Stimulated activated CD4-positive, alpha-beta T cell treated with anti-CD3 and anti-CD28 coated beads, TNF-alpha, amount 100 ng/mL, for 24 hours (primary cell): ENCODE data around the gene FGD3.
A peak's percentile ranks its signal among the peaks of the same experiment; 100 is the strongest.
"Not testable (repeated sequence)": the region's sequence is repeated elsewhere in the genome, so short reads cannot be mapped to it uniquely, and the experiment has no call there.

Experiments
- DNase-seq, 3 experiments: peaks; one replicate each; pipeline ENCODE4 v3.0.0-alpha.2; 2020; ENCODE audit warnings: low read depth in 3 of 3

Gene FGD3

DNA sequence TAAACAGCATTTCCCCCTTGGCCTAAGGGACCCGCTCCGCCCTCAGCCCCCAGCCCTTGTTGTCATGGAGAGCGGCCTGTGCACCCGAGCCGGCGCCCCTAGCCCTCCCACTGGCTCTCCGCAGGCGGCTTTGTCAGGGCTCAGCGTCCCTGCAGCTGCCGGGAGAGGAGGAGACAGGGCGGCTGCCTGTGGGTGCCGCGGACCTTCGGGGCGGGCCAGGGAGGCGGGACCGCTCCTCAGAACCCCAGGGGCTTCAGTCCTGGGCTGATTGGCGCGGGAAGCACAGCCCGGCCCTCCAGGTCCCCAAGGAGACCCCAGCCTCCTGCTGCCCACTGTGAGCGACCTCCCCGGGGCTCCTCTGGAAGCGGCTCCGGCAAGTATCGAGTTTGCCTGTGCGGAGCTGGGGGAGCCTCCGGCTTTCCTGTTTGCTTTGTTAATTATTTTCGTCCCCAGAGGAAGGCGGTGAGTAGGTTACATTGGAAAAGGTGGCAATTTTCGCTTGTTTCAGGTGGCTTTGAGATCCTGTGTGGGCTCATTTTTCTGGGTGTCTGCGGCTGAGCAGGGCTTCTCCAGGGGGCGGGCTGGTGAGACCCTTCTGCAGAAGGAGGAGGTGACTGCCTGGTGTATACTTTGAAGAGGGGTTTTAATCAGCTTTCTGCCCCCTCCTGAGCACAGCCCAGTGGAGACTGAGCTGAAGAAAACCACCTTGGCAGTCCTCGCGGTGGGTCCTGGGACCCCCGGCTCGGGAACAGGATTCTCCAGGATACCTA is at the start of gene FGD3:
Gene FGD3, plus strand, starts transcription at position 256 of the 770 bp plus-strand sequence. CDS start 28,734 bp downstream, outside the sequence.
- peak in 1 of 3 experiments; percentile 50 for DNase-seq

GRCh38 chr9:92905137-92905536 is 42.2 kb upstream of the FGD3 start:
- not testable (repeated sequence) for DNase-seq

GRCh38 chr9:92911511-92912475 is 35.5 kb upstream of the FGD3 start:
- no peak for DNase-seq

DNA sequence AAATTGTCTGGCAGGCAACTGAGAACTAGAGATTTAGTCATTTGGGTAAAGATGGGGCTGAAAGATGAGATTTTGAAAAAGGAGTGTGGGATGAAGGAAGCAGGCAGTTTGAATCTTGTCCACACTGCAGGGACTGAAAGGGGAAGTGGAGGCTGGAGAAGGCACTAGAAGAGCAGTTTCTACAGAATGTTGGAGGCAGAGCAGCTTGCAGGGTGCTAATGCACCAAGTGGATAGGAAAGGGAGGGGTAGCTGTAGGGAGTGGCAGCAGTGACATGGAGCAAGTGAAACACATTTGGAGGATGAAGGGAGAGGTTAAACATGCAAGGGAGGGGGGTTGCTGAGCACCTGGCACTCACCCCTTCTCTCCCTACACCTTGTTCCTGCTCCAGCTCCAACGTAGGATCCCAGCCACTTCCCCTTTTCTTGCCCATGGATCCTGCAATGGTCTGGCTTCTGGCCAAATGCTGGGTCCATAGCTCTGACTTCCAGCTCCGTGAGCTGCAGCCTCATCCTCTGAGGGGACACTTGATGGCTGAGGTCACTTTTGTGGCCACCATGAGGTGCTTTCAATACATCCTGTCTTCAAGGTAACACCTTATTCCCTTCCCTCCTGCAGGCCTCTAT is 30.0 kb upstream of the FGD3 start:
- no peak for DNase-seq

GRCh38 chr9:92920437-92920836 is 26.9 kb upstream of the FGD3 start:
- DNase-seq = no peak

DNA sequence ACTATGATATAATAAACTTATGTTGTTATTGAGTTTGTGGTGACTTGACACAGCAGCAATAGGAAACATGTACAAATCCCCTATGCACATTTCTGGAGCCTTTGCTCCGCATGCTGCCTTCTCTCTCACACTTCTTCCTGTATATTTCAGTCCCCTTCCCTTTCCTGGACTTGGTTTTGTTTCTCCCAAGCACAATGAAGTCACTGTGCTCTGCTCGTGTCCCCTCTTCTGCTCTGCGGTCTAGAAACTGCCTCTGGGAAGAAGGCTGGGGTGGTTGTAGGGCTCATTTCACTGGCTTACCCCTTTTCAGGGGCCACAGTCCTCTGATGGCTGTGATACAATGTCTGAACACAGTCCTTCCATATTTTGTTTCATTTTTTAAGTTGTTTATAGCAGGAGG is 15.7 kb upstream of the FGD3 start:
- DNase-seq = no peak

- no peak for DNase-seq
Measured at GRCh38 chr9:92934321-92934720, 13.0 kb upstream of the FGD3 start.

GRCh38 chr9:92938025-92938424 is 9.3 kb upstream of the FGD3 start:
- no peak for DNase-seq

DNA sequence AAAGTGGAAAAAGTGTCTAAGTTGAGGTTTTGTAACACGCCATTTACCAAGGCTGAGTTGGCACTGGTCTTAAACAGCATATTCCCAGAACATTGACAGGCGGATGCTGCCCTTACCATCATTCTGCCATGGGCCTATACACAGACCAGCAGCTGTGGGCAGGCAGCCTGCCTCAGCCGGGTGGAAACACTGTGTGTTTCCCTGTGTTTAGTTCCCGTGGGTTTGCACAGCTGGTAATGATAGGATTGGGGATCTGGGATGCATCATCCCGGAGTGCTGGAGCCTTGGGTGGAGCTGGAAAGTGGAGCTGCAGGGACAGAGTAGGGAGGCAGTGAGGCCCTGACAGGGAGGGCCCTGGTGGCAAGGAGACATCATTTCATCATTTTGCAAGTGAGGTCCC is 5.5 kb upstream of the FGD3 start:
- DNase-seq = no peak

DNA sequence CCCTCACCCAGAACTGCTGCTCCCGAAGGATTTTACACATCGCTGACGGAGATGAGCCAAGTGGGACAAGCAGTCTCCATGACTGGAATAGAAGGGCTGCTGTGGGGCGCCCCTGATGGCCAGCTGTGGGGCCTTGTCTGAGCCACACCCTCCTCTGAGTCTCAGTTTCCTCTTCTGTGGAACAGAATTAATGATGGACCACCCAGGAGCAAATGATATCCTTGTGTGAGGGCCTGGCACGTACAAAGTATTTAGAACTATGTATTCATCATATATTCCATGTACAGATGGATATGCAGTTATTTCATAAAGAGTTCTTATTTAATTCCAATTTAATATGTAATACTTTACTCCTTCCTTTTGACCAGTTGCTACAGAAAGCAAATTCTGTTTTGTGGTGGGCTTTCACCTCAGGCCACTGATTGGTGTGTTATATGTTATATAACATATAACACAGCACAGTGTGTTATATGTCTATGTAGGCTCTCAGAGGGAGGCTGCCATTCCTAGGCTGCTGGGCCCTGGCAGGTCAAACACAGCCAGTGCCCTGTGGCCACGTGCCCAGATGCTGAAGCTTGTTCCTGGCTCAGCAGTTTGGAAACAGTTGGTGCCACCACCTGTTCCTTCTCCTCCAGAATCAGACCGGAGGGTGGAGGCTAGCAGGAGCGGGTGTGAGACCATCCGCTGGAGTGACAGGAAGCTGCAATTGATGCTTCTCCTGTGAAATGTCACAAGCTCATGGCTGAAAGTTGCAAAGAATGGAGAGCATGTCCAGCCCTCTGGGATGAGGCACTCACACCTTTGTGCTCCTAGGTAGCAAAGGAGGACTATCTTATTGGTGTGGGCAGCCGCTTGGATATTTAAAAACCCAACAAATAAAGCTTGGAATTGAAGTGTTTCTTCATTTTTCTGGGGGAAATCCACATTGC is 4.4 kb upstream of the FGD3 start:
- DNase-seq = no peak

DNA sequence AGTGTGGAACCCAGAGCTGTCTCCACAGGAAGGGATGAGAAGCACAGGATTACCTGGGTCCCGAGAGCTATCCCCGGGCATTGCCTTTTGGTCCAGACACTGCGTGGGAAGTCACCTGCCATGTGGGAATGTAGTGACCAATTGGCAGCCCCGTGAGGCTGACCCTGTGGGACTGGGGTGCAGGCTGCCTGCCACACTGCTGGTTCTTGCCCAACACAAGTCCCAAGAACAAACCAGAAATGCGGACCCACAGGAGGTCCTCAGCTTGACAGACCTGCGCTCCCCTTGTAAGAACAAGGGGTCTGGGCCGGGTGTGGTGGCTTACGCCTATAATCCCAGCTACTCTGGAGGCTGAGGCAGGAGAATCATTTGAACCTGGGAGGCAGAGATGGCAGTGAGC is 2.4 kb upstream of the FGD3 start:
- no peak for DNase-seq

- no peak for DNase-seq
Measured at GRCh38 chr9:92945796-92946195, 1.5 kb upstream of the FGD3 start.

GRCh38 chr9:92948038-92948534 is 763 bp downstream of the FGD3 start:
- no peak for DNase-seq

GRCh38 chr9:92948632-92949031 is 1.3 kb downstream of the FGD3 start:
- DNase-seq = no peak

- no peak for DNase-seq
Measured at GRCh38 chr9:92949266-92949982, 2.1 kb downstream of the FGD3 start.

GRCh38 chr9:92950359-92950955 is 3.1 kb downstream of the FGD3 start:
- DNase-seq = no peak

DNA sequence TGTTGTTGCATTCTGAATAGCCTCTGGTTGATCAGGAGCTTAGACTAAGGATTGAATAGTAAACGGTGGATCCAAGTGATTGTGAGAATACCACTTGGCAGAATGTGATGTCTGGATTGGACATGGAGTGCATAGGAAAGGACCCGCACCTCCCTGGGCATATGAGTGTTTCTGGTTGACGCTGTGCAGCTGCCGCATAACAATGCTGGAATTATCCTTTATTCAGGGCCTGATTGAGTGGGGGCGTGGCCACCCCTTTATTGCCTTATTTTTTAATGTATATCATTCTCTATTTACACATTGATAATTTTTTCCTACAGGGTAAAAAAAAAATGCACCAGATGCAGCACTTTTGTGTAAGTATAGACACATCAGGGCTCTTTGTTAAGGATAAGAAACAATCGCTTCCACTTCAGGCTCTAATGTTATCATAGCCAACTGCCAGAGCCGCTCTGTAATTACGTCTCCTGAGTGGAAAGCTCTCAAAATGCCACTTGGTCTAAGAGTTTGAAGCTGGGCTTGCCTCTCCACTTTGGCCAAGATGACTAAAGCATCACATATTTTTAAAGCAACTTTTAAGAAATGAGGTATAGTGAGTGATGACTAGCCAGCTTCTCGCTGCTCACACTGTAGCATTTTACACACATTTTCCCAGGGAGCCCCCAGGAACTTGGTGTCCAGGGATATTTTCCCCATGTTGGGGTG is 5.7 kb downstream of the FGD3 start:
- DNase-seq = no peak

DNA sequence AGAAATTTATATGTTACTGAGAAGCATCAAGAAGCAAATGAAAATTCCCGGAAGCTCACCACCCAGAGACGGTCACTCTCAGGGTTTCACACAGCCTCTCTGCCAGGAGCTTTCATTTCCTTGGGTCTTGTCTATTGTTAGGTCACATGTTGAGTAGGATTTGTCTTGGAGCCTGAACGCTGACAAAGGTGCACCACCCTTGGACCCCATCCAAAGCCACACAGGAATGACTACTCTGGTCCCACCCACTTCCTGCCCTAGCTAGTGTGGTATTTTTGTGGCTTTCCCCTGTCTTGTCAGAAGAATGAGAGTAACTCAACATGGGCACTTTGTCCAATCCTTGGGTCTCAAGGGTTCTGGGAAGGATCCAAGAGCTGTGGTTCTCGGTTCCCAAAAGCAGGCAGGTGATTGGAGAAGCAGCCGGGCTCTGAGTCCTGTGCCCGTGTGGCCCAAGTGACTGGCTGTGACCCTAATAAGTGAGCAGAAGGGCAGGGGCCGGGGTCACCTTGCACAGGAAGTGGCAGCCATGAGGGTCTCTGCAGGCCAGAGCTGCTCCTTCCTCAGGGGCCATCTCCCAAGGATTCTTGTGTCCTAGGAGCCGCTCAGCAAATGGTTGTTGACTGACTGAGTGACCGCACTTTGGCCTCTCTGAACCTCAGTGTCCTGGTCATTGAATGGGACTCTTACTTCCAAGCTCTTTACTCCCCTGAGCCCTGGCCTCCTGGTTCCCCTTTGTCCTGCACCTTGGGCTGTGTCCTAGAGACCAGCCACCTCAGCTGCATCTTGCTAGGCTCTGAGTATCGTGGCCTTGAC is 6.9 kb downstream of the FGD3 start:
- DNase-seq = peak; percentile 59 to 74 (median 60)
